DND-41 (cell line): Measurements from ENCODE around the gene NBEAL2.

Experiments
- EZH2 ChIP-seq: IDR thresholded peaks from 3 replicates; pipeline ENCODE4 v1.6.1; 2012; ENCODE audit warnings: borderline replicate concordance, low read depth, mild to moderate bottlenecking, moderate library complexity, low read length, inconsistent platforms; ENCODE audit not compliant: severe bottlenecking
- TF ChIP-seq, protein P1 (sequence below): IDR thresholded peaks from 2 replicates; pipeline ENCODE4 v1.5.1; 2012; ENCODE audit warnings: borderline replicate concordance, low read length, moderate library complexity, mild to moderate bottlenecking; ENCODE audit not compliant: poor library complexity, severe bottlenecking; ENCODE audit errors: extremely low read depth

DNA sequence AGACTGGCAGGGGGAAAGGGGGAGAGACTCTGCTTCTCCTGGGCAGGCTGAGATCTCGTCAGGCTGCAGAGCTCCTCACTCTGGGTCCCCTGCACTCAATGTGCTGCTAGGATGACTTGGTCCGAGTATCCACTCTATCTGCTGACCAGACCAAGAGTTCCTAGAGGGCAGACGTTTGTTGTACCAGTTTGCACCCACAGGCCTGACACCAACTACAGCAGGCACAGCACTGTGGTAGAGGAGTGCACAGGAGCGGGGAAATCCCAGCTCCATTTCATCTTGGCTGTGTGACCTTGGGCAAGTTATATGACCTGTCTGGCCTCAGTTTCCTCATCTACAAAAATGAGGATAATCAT lies 31.9 kb upstream of the NBEAL2 start:
- TF ChIP-seq, protein P1, sequence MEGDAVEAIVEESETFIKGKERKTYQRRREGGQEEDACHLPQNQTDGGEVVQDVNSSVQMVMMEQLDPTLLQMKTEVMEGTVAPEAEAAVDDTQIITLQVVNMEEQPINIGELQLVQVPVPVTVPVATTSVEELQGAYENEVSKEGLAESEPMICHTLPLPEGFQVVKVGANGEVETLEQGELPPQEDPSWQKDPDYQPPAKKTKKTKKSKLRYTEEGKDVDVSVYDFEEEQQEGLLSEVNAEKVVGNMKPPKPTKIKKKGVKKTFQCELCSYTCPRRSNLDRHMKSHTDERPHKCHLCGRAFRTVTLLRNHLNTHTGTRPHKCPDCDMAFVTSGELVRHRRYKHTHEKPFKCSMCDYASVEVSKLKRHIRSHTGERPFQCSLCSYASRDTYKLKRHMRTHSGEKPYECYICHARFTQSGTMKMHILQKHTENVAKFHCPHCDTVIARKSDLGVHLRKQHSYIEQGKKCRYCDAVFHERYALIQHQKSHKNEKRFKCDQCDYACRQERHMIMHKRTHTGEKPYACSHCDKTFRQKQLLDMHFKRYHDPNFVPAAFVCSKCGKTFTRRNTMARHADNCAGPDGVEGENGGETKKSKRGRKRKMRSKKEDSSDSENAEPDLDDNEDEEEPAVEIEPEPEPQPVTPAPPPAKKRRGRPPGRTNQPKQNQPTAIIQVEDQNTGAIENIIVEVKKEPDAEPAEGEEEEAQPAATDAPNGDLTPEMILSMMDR, result no peak
- no peak for TF ChIP-seq EZH2
